ENCODE results near the gene ACTN3. TPM values are rescaled to one million over a fixed set of nuclear protein-coding genes. Genes with fewer than 3 reads are reported as not detected.
"Not testable (repeated sequence)": the region's sequence is repeated elsewhere in the genome, so short reads cannot be mapped to it uniquely, and the experiment has no call there.

Gene ACTN3
- 91.4 TPM for total RNA-seq

GRCh38 chr11:66546368-66546965, at the start of gene ACTN3:
Gene ACTN3 (plus strand): TSS chr11:66546903. CDS start chr11:66546938, 35 bp downstream.
- peak; percentile 72 for DNase-seq

GRCh38 chr11:66497206-66497605, 49.5 kb upstream of the ACTN3 start:
- no peak for DNase-seq

- no peak for DNase-seq
Measured at GRCh38 chr11:66498506-66498905, 48.2 kb upstream of the ACTN3 start.

- DNase-seq = no peak
Measured at GRCh38 chr11:66505276-66505816, 41.4 kb upstream of the ACTN3 start.

GRCh38 chr11:66509131-66509561, 37.6 kb upstream of the ACTN3 start:
- peak; percentile 81 for DNase-seq

GRCh38 chr11:66510271-66510989, 36.3 kb upstream of the ACTN3 start, which contains the start of gene BBS1:
Gene BBS1 (plus strand): TSS chr11:66510635. CDS start chr11:66510660, 25 bp downstream.
- DNase-seq = peak; percentile 93

GRCh38 chr11:66510990-66511339, 35.7 kb upstream of the ACTN3 start:
- no peak for DNase-seq

GRCh38 chr11:66523611-66524010, 23.1 kb upstream of the ACTN3 start:
- no peak for DNase-seq

GRCh38 chr11:66524304-66525040, 22.2 kb upstream of the ACTN3 start:
- no peak for DNase-seq

- no peak for DNase-seq
Measured at GRCh38 chr11:66529069-66529468, 17.6 kb upstream of the ACTN3 start.

- no peak for DNase-seq
Measured at GRCh38 chr11:66529655-66530054, 17.0 kb upstream of the ACTN3 start.

GRCh38 chr11:66530927-66531709, 15.6 kb upstream of the ACTN3 start:
- DNase-seq = no peak

GRCh38 chr11:66531841-66532240, 14.9 kb upstream of the ACTN3 start:
- no peak for DNase-seq

GRCh38 chr11:66532784-66533183, 13.9 kb upstream of the ACTN3 start:
- no peak for DNase-seq

- DNase-seq = no peak
Measured at GRCh38 chr11:66539170-66539869, 7.4 kb upstream of the ACTN3 start.

- no peak for DNase-seq
Measured at GRCh38 chr11:66539870-66540213, 6.9 kb upstream of the ACTN3 start.

- not testable (repeated sequence) for DNase-seq
Measured at GRCh38 chr11:66540598-66540997, 6.1 kb upstream of the ACTN3 start.

- DNase-seq = no peak
Measured at GRCh38 chr11:66541892-66542291, 4.8 kb upstream of the ACTN3 start.

- no peak for DNase-seq
Measured at GRCh38 chr11:66542362-66542761, 4.3 kb upstream of the ACTN3 start.

- peak; percentile 82 for DNase-seq
Measured at GRCh38 chr11:66543263-66544107, 3.2 kb upstream of the ACTN3 start.

GRCh38 chr11:66544952-66545351, 1.8 kb upstream of the ACTN3 start:
- not testable (repeated sequence) for DNase-seq
